HEK293 (cell line): Measurements from ENCODE around the gene EEFSEC.

ENCODE experiments used
- CTCF ChIA-PET: fragments of 350-600 bp; formaldehyde crosslinking; extraction: SDS; loops from one replicate; lab custom pipeline; 2021; ENCODE audit warnings: antibody characterized with exemption; lab: Yijun Ruan, JAX
- POLR2A ChIA-PET: fragments of 300-600 bp; formaldehyde crosslinking; extraction: SDS; loops from one replicate; lab custom pipeline; 2020; ENCODE audit warnings: antibody characterized with exemption, inconsistent platforms; lab: Yijun Ruan, JAX
- H3K27ac ChIP-seq: fragments of 200-500 bp; sonication (Bioruptor generic); 2 replicates; pipeline ENCODE4 v1.5.1; 2014; ENCODE audit warnings: low read depth, low read length, control low read depth, inconsistent platforms; ENCODE audit errors: extremely low read depth
- H3K36me3 ChIP-seq, 2 experiments: fragments of 200-500 bp in 1 of 2; sonication (Bioruptor generic) in 1 of 2; 1 replicate in 1 of 2; 2 replicates in 1 of 2; pipeline ENCODE4 v1.5.1; 2014 to 2017; ENCODE audit warnings: inconsistent platforms in 2 of 2, low read length in 2 of 2; ENCODE audit not compliant: control insufficient read depth in 2 of 2, insufficient read depth in 1 of 2
- H3K4me1 ChIP-seq: fragments of 200-500 bp; sonication (Bioruptor generic); 2 replicates; pipeline ENCODE4 v1.5.1; 2014; ENCODE audit warnings: mild to moderate bottlenecking, low read length, inconsistent platforms; ENCODE audit not compliant: control insufficient read depth, insufficient read depth
- H3K4me3 ChIP-seq: 2 replicates; pipeline ENCODE4 v1.5.1; 2011; ENCODE audit warnings: low read depth, mild to moderate bottlenecking, control low read depth, low read length, moderate library complexity
- H3K9me3 ChIP-seq: fragments of 200-500 bp; sonication (Bioruptor generic); 2 replicates; pipeline ENCODE4 v1.5.1; 2014; ENCODE audit warnings: low read depth, low read length, inconsistent platforms; ENCODE audit not compliant: control insufficient read depth, insufficient read depth
- ATF2 ChIP-seq: fragments of 450-650 bp; formaldehyde crosslinking; IDR thresholded peaks from 2 replicates; pipeline ENCODE4 v1.5.1; 2016; ENCODE audit warnings: missing biosample characterization, missing genetic modification characterization, low read depth
- HOXD13 ChIP-seq: sonication (generic); formaldehyde crosslinking; IDR thresholded peaks from 2 replicates; pipeline ENCODE4 v1.8.0; 2022; ENCODE audit warnings: missing genetic modification reagents, borderline replicate concordance
- MEIS1 ChIP-seq: sonication (generic); formaldehyde crosslinking; IDR thresholded peaks from 2 replicates; pipeline ENCODE4 v1.8.1; 2022; ENCODE audit warnings: missing genetic modification reagents, mild to moderate bottlenecking, borderline replicate concordance
- OSR2 ChIP-seq: fragments of 450-650 bp; formaldehyde crosslinking; IDR thresholded peaks from 2 replicates; pipeline ENCODE4 v1.5.1; 2016; ENCODE audit warnings: missing biosample characterization, missing genetic modification characterization
- SALL2 ChIP-seq: fragments of 450-650 bp; formaldehyde crosslinking; IDR thresholded peaks from 2 replicates; pipeline ENCODE4 v1.5.0; 2017; ENCODE audit warnings: missing biosample characterization, mild to moderate bottlenecking, missing genetic modification characterization, borderline replicate concordance
- TRIM28 ChIP-seq: IDR thresholded peaks from 2 replicates; pipeline ENCODE4 v1.6.1; 2011; ENCODE audit warnings: low read length, control low read depth, borderline replicate concordance
- TSHZ1 ChIP-seq: fragments of 450-650 bp; formaldehyde crosslinking; IDR thresholded peaks from 2 replicates; pipeline ENCODE4 v1.5.1; 2016; ENCODE audit warnings: missing biosample characterization, missing genetic modification characterization, borderline replicate concordance
- ZBTB21 ChIP-seq: fragments of 450-650 bp; formaldehyde crosslinking; IDR thresholded peaks from 2 replicates; pipeline ENCODE4 v1.5.1; 2017; ENCODE audit warnings: missing biosample characterization, missing genetic modification characterization
- ZBTB48 ChIP-seq: fragments of 450-650 bp; formaldehyde crosslinking; IDR thresholded peaks from 2 replicates; pipeline ENCODE4 v1.5.1; 2016; ENCODE audit warnings: missing biosample characterization, missing genetic modification characterization
- ZIC2 ChIP-seq: fragments of 450-650 bp; formaldehyde crosslinking; IDR thresholded peaks from 2 replicates; pipeline ENCODE4 v1.5.1; 2016; ENCODE audit warnings: missing biosample characterization, missing genetic modification characterization
- ZNF211 ChIP-seq: fragments of 450-650 bp; formaldehyde crosslinking; IDR thresholded peaks from 2 replicates; pipeline ENCODE4 v1.5.1; 2016; ENCODE audit warnings: low read depth, missing biosample characterization, missing genetic modification characterization
- ZNF214 ChIP-seq: fragments of 450-650 bp; formaldehyde crosslinking; IDR thresholded peaks from 2 replicates; pipeline ENCODE4 v1.5.1; 2017; ENCODE audit warnings: missing biosample characterization, mild to moderate bottlenecking, missing genetic modification characterization, borderline replicate concordance
- ZNF248 ChIP-seq: fragments of 450-650 bp; formaldehyde crosslinking; IDR thresholded peaks from 2 replicates; pipeline ENCODE4 v1.5.1; 2017; ENCODE audit warnings: missing biosample characterization, missing genetic modification characterization
- ZNF302 ChIP-seq: fragments of 450-650 bp; formaldehyde crosslinking; IDR thresholded peaks from 2 replicates; pipeline ENCODE4 v1.5.1; 2016; ENCODE audit warnings: missing biosample characterization, missing genetic modification characterization, low read depth
- ZNF324 ChIP-seq: fragments of 450-650 bp; formaldehyde crosslinking; IDR thresholded peaks from 2 replicates; pipeline ENCODE4 v1.5.1; 2016; ENCODE audit warnings: missing biosample characterization, missing genetic modification characterization
- ZNF350 ChIP-seq: fragments of 450-650 bp; formaldehyde crosslinking; IDR thresholded peaks from 2 replicates; pipeline ENCODE4 v1.5.0; 2017; ENCODE audit warnings: missing biosample characterization, mild to moderate bottlenecking, missing genetic modification characterization
- ZNF354C ChIP-seq: fragments of 450-650 bp; formaldehyde crosslinking; IDR thresholded peaks from 2 replicates; pipeline ENCODE4 v1.5.1; 2016; ENCODE audit warnings: missing biosample characterization, missing genetic modification characterization, low read depth, borderline replicate concordance
- ZNF37A ChIP-seq: fragments of 450-650 bp; IDR thresholded peaks from 2 replicates; pipeline ENCODE4 v1.5.1; 2018; ENCODE audit warnings: missing biosample characterization, missing genetic modification characterization
- ZNF449 ChIP-seq: fragments of 450-650 bp; formaldehyde crosslinking; IDR thresholded peaks from 2 replicates; pipeline ENCODE4 v1.5.1; 2017; ENCODE audit warnings: missing biosample characterization, mild to moderate bottlenecking, missing genetic modification characterization, moderate library complexity
- ZNF473 ChIP-seq: fragments of 450-650 bp; formaldehyde crosslinking; IDR thresholded peaks from 2 replicates; pipeline ENCODE4 v1.5.1; 2017; ENCODE audit warnings: missing biosample characterization, missing genetic modification characterization
- ZNF521 ChIP-seq: fragments of 450-650 bp; formaldehyde crosslinking; IDR thresholded peaks from 2 replicates; pipeline ENCODE4 v1.5.1; 2017; ENCODE audit warnings: missing biosample characterization, mild to moderate bottlenecking, missing genetic modification characterization
- ZNF548 ChIP-seq: fragments of 450-650 bp; formaldehyde crosslinking; IDR thresholded peaks from 2 replicates; pipeline ENCODE4 v1.5.1; 2016; ENCODE audit warnings: missing biosample characterization, missing genetic modification characterization
- ZNF645 ChIP-seq: fragments of 450-650 bp; formaldehyde crosslinking; IDR thresholded peaks from 2 replicates; pipeline ENCODE4; 2016; ENCODE audit warnings: missing biosample characterization, missing genetic modification characterization
- ZNF76 ChIP-seq: fragments of 450-650 bp; formaldehyde crosslinking; IDR thresholded peaks from 2 replicates; pipeline ENCODE4; 2016; ENCODE audit warnings: low read depth, missing biosample characterization, missing genetic modification characterization, borderline replicate concordance
- ZNF791 ChIP-seq: fragments of 450-650 bp; formaldehyde crosslinking; IDR thresholded peaks from 2 replicates; pipeline ENCODE4 v1.5.1; 2016; ENCODE audit warnings: missing biosample characterization, missing genetic modification characterization
- ZSCAN18 ChIP-seq: fragments of 450-650 bp; formaldehyde crosslinking; IDR thresholded peaks from 2 replicates; pipeline ENCODE4 v1.5.1; 2016; ENCODE audit warnings: missing biosample characterization, missing genetic modification characterization

Gene EEFSEC

GRCh38 chr3:128398586-128398985 is 245.3 kb downstream of the EEFSEC start:
- POLR2A ChIA-PET: no interaction called here
- H3K4me1 ChIP-seq: no peaks in the 10 kb centered on the region
- H3K4me3 ChIP-seq: no peak overlapping the region
- no peaks in the 10 kb centered on the region for H3K9me3 ChIP-seq
- TF ChIP-seq ZBTB21 (tag by site-specific recombination) (no peak), MEIS1 (CRISPR knock-in tag) (no peak), ZBTB48 (tag by site-specific recombination) (no peak), ZNF449 (tag by site-specific recombination) (no peak), ZNF350 (tag by site-specific recombination) (no peak), ZNF76 (tag by site-specific recombination) (no peak), ZNF324 (no peak), HOXD13 (CRISPR knock-in tag) (no peak), ZNF214 (tag by site-specific recombination) (no peak), TRIM28 (no peak), ZNF791 (tag by site-specific recombination) (no peak), ZNF302 (tag by site-specific recombination) (no peak), ZIC2 (tag by site-specific recombination) (no peak), ZNF473 (tag by site-specific recombination) (no peak), TSHZ1 (tag by site-specific recombination) (no peak), ZNF211 (tag by site-specific recombination) (no peak)
- no peaks in the 10 kb centered on the region for H3K36me3 ChIP-seq
- CTCF ChIA-PET: interaction anchor here (0.8 kb wide), 1 partner anchor 172 kb away, joined by 3 read pairs; no protein-coding TSS in a partner anchor
- no peak overlapping the region for H3K27ac ChIP-seq

GRCh38 chr3:128399221-128399915 is 246.1 kb downstream of the EEFSEC start:
- CTCF ChIA-PET: interaction anchor here (0.8 kb wide), 1 partner anchor 173 kb away, joined by 3 read pairs; no protein-coding TSS in a partner anchor
- H3K9me3 ChIP-seq: no peaks in the 10 kb centered on the region
- H3K27ac ChIP-seq: no peak overlapping the region
- no peaks in the 10 kb centered on the region for H3K4me1 ChIP-seq
- POLR2A ChIA-PET: no interaction called here
- H3K4me3 ChIP-seq: no peak overlapping the region
- H3K36me3 ChIP-seq: no peaks in the 10 kb centered on the region
- TF ChIP-seq OSR2 (tag by site-specific recombination) (no peak), ATF2 (tag by site-specific recombination) (no peak), ZSCAN18 (tag by site-specific recombination) (no peak), ZNF354C (tag by site-specific recombination) (no peak), SALL2 (tag by site-specific recombination) (no peak), ZNF521 (no peak), ZNF645 (no peak), ZNF248 (tag by site-specific recombination) (no peak), ZNF37A (tag by site-specific recombination) (no peak), ZNF548 (tag by site-specific recombination) (no peak)
